ENCODE data around the gene FBXL7. TPM values are rescaled to one million over a fixed set of nuclear protein-coding genes. Genes with fewer than 3 reads are reported as not detected.

The FBXL7 gene
- total RNA-seq, 4 donors from 2014 or later = 1.9 to 5.9 (median 3.0) TPM

- Histone ChIP-seq H3K27ac (no peak overlapping the region), H3K4me3 (no peak overlapping the region), H3K9me3 (peaks cover 7% of the 10 kb centered on the region), H3K27me3 (no peaks in the 10 kb centered on the region), H3K4me1 (peaks cover 6% of the 10 kb centered on the region), H3K36me3 (no peaks in the 10 kb centered on the region)
- 71% methylated on average over 3 of the region's 3 CpGs for WGBS
- DNase-seq (ENCODE audit: low spot score in 2 of 2) = no peak
- no peak for TF ChIP-seq POLR2AphosphoS5 (IDR thresholded peaks at IDR 0.05)
- TF ChIP-seq, protein P1, sequence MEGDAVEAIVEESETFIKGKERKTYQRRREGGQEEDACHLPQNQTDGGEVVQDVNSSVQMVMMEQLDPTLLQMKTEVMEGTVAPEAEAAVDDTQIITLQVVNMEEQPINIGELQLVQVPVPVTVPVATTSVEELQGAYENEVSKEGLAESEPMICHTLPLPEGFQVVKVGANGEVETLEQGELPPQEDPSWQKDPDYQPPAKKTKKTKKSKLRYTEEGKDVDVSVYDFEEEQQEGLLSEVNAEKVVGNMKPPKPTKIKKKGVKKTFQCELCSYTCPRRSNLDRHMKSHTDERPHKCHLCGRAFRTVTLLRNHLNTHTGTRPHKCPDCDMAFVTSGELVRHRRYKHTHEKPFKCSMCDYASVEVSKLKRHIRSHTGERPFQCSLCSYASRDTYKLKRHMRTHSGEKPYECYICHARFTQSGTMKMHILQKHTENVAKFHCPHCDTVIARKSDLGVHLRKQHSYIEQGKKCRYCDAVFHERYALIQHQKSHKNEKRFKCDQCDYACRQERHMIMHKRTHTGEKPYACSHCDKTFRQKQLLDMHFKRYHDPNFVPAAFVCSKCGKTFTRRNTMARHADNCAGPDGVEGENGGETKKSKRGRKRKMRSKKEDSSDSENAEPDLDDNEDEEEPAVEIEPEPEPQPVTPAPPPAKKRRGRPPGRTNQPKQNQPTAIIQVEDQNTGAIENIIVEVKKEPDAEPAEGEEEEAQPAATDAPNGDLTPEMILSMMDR (IDR thresholded peaks at IDR 0.05) = no peak
- no peak for TF ChIP-seq POLR2A (IDR thresholded peaks at IDR 0.05)
- TF ChIP-seq EP300 (IDR thresholded peaks at IDR 0.05) = no peak
Observed at GRCh38 chr5:15807248-15807647, 307.3 kb downstream of the FBXL7 start.

- peaks cover 7% of the 10 kb centered on the region for H3K9me3 ChIP-seq
- H3K27me3 ChIP-seq = no peaks in the 10 kb centered on the region
- H3K27ac ChIP-seq = no peak overlapping the region
- H3K4me1 ChIP-seq = peaks cover 6% of the 10 kb centered on the region
- no peaks in the 10 kb centered on the region for H3K36me3 ChIP-seq
- 73% methylated on average over 4 of the region's 5 CpGs for WGBS
- DNase-seq (ENCODE audit: low spot score in 2 of 2) = no peak
- TF ChIP-seq EP300 (IDR thresholded peaks at IDR 0.05) (no peak), POLR2AphosphoS5 (IDR thresholded peaks at IDR 0.05) (no peak), POLR2A (IDR thresholded peaks at IDR 0.05) (no peak)
- TF ChIP-seq, protein P1 (IDR thresholded peaks at IDR 0.05) = no peak
- H3K4me3 ChIP-seq = no peak overlapping the region
Observed at GRCh38 chr5:15807871-15808270, 307.9 kb downstream of the FBXL7 start.

GRCh38 chr5:15808577-15808976 lies 308.6 kb downstream of the FBXL7 start:
- no peaks in the 10 kb centered on the region for H3K36me3 ChIP-seq
- peaks cover 7% of the 10 kb centered on the region for H3K9me3 ChIP-seq
- H3K4me1 ChIP-seq = peaks cover 6% of the 10 kb centered on the region
- H3K27me3 ChIP-seq = no peaks in the 10 kb centered on the region
- H3K27ac ChIP-seq = no peak overlapping the region
- 65% methylated on average over 3 of the region's 3 CpGs for WGBS
- no peak for DNase-seq (ENCODE audit: low spot score in 2 of 2)
- H3K4me3 ChIP-seq = no peak overlapping the region
- TF ChIP-seq POLR2A (IDR thresholded peaks at IDR 0.05) = no peak
- TF ChIP-seq POLR2AphosphoS5 (IDR thresholded peaks at IDR 0.05) = no peak
- TF ChIP-seq, protein P1 (IDR thresholded peaks at IDR 0.05) = no peak
- TF ChIP-seq EP300 (IDR thresholded peaks at IDR 0.05) = no peak

GRCh38 chr5:15819617-15820016 lies 319.6 kb downstream of the FBXL7 start:
- H3K4me1 ChIP-seq = peaks cover 2% of the 10 kb centered on the region
- H3K27me3 ChIP-seq = no peaks in the 10 kb centered on the region
- no peaks in the 10 kb centered on the region for H3K9me3 ChIP-seq
- H3K36me3 ChIP-seq = no peaks in the 10 kb centered on the region
- DNase-seq (ENCODE audit: low spot score in 2 of 2) = no peak
- no peak for TF ChIP-seq POLR2AphosphoS5 (IDR thresholded peaks at IDR 0.05)
- no peak for TF ChIP-seq POLR2A (IDR thresholded peaks at IDR 0.05)
- TF ChIP-seq, protein P1 (IDR thresholded peaks at IDR 0.05) = no peak
- TF ChIP-seq EP300 (IDR thresholded peaks at IDR 0.05) = no peak
- WGBS = 92% methylated on average over 5 of the region's 5 CpGs
- no peak overlapping the region for H3K4me3 ChIP-seq
- H3K27ac ChIP-seq = no peak overlapping the region

DNA sequence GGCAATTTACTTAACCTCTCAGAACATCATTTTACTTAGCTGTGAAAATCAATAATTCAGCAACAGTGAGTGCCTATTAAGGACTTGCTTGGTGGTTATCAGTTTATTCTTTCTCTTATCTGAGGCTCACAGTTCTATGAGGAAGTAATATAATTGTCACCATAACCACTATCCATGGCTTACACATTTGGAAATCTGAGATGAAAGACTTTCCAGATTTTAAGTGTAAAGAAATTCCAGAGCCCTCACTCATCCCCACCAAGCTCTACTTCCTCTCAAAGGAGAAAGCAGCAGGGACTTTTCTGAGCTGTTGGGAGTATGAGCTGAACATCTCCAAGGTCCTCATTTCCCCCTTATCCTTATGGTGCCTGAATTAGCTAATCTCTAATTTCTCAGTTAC lies 321.5 kb downstream of the FBXL7 start:
- Histone ChIP-seq H3K36me3 (no peaks in the 10 kb centered on the region), H3K4me1 (peaks cover 2% of the 10 kb centered on the region), H3K27ac (no peak overlapping the region), H3K4me3 (no peak overlapping the region), H3K27me3 (no peaks in the 10 kb centered on the region), H3K9me3 (no peaks in the 10 kb centered on the region)
- DNase-seq (ENCODE audit: low spot score in 2 of 2) = no peak
- TF ChIP-seq POLR2AphosphoS5 (IDR thresholded peaks at IDR 0.05) (no peak), EP300 (IDR thresholded peaks at IDR 0.05) (no peak), POLR2A (IDR thresholded peaks at IDR 0.05) (no peak)
- TF ChIP-seq, protein P1 (IDR thresholded peaks at IDR 0.05) = no peak

Measured in suprapubic skin (tissue), 4 donors.